Measurements from ENCODE around the gene TBXAS1. TPM values are rescaled to one million over a fixed set of nuclear protein-coding genes. Genes with fewer than 3 reads are reported as not detected.

TBXAS1 gene
- total RNA-seq, 1 donor from 2014 or later: 20.0 TPM

DNA sequence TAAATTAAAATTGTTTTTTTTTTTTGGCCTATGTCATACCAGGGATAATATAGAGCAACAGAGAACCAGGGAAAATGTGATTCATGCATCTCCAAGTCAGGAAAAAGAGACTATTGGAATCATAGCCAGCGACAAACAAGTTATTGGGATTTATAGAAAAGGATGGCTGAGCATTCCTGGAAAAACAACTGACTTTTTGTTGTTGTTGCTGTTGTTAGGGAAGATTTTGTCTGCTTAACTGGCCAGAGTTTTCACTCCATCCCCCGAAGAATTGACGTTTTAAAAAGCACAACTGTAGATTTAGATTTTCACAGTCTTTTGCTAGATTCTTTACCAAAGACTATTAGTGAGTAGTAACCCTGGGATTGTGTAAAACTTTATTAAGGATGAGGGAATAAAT is 112.4 kb downstream of the TBXAS1 start:
- TF ChIP-seq, protein P1, sequence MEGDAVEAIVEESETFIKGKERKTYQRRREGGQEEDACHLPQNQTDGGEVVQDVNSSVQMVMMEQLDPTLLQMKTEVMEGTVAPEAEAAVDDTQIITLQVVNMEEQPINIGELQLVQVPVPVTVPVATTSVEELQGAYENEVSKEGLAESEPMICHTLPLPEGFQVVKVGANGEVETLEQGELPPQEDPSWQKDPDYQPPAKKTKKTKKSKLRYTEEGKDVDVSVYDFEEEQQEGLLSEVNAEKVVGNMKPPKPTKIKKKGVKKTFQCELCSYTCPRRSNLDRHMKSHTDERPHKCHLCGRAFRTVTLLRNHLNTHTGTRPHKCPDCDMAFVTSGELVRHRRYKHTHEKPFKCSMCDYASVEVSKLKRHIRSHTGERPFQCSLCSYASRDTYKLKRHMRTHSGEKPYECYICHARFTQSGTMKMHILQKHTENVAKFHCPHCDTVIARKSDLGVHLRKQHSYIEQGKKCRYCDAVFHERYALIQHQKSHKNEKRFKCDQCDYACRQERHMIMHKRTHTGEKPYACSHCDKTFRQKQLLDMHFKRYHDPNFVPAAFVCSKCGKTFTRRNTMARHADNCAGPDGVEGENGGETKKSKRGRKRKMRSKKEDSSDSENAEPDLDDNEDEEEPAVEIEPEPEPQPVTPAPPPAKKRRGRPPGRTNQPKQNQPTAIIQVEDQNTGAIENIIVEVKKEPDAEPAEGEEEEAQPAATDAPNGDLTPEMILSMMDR (conservative IDR thresholded peaks at IDR 0.05; ENCODE audit: low read depth, low read length): no peak
- DNase-seq (ENCODE audit: low read depth): no peak
- H3K4me3 ChIP-seq (ENCODE audit: low read depth, low read length): no peak overlapping the region

DNA sequence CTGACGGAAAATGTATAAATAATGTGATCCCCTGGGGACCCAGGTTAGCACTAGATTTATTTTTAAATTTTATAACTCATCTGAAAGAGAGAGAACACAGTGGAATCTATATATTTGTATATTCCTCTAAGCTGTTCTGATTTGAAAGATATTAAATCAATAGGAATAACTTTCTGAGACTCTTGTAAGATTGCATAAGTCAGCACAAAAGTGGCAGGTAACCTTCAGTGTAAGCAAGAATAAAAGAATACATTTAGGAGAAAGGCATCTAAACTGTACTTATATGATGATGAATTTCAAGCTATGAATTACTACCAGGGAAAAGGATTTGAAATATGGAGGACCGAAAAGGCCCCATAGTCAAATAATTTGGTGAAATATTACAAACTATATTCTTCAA is 112.8 kb downstream of the TBXAS1 start:
- TF ChIP-seq, protein P1 (conservative IDR thresholded peaks at IDR 0.05; ENCODE audit: low read depth, low read length): no peak

DNA sequence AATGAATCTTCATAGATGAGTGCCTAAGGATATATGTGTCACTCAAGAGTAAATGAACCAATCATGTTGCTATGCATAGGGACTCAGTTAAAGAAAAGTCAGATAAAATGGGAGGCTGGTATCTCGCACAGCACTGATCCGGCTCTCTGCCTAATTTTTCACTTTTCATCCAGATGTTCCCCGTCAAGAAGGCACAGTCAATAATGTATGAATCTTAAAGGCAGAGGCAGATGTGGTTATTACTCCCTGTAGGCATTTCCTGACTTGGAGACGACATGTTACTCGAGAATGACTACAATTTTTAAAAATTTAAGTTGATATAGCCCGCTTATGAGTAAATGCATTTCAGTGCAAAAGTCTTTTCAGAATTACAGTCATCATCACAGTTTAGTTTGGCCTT is 113.6 kb downstream of the TBXAS1 start:
- no peak for DNase-seq (ENCODE audit: low read depth)
- no peak overlapping the region for H3K4me3 ChIP-seq (ENCODE audit: low read depth, low read length)
- TF ChIP-seq, protein P1 (conservative IDR thresholded peaks at IDR 0.05; ENCODE audit: low read depth, low read length): no peak

More for the DNA sequence above, 112.8 kb downstream of the TBXAS1 start:
- DNase-seq (ENCODE audit: low read depth): no peak
- no peak overlapping the region for H3K4me3 ChIP-seq (ENCODE audit: low read depth, low read length)

DNA sequence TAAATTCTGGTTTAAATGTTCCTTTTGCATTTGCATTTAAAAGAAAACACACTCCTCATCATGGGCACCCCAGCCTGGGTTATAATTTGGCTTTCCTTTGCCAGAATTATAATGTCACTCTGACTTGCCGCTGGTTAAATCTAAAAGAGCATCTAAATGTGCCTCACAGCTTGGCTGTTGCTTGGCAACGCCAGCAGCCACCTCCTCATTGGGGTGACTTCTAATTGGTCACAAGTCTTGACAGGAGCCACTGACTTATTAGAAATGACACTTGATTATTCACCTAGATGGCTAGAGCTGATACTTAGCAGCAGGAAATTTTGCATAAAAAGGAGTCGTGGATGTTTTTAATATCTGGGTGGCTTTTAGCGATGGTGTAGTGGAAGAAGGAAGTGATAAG is 114.3 kb downstream of the TBXAS1 start:
- TF ChIP-seq, protein P1 (conservative IDR thresholded peaks at IDR 0.05; ENCODE audit: low read depth, low read length): no peak
- no peak overlapping the region for H3K4me3 ChIP-seq (ENCODE audit: low read depth, low read length)
- DNase-seq (ENCODE audit: low read depth): no peak

DNA sequence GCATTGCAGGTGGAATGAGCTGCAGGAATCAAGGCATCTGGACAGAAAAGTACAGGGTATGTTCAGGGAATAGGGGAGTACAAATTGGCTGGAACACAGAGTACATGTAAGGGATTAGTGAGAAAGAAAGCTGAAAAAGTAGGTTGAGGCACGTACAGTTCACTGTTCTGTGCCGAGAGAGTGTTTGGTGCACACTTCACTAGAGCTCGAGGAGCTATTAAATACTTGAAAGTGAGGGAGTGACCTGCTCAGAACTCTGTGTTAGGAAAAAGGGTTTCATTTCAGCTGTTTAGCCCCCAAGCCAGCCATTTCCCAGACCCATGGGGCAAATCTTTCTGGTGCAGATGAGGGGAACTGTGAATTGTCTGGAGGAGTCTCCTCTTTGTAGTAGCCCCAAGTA is 115.2 kb downstream of the TBXAS1 start:
- TF ChIP-seq, protein P1 (conservative IDR thresholded peaks at IDR 0.05; ENCODE audit: low read depth, low read length): no peak
- no peak overlapping the region for H3K4me3 ChIP-seq (ENCODE audit: low read depth, low read length)
- no peak for DNase-seq (ENCODE audit: low read depth)

DNA sequence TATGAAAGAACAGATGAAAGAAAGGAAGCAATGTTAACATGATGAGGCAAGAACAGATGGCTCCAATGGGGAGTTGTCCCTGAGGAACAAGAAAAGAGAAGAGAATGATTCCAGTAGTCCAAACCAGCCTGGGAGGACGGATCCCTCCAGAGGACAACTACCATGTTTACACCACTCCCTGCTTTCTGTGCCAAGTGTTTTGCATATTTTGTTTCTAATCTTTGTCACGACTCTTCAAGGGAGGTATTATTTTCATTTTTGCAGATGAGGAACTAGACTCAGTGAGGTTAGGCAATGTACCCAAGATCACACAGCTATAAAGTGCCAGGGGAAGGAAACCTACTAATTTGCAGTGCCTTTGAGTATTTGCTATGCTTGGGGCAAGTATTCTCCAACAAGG is 117.5 kb downstream of the TBXAS1 start:
- TF ChIP-seq, protein P1 (conservative IDR thresholded peaks at IDR 0.05; ENCODE audit: low read depth, low read length): no peak
- H3K4me3 ChIP-seq (ENCODE audit: low read depth, low read length): no peak overlapping the region
- DNase-seq (ENCODE audit: low read depth): no peak

DNA sequence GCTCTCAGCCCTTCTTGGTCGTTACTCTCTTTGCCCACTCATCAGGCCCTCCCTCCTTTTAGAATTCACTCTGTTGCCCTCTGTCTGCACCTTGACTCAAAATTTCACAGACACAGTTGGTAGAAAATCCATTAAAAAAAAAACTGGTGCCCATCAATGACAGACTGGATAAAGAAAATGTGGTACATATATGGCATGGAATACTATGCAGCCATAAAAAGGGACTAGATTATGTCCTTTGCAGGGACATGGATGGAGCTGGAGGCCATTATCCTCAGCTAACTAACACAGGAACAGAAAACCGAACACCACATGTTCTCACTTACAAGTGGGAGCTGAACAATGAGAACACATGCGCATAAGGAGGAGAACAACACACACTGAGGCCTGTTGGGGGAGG is 118.0 kb downstream of the TBXAS1 start:
- no peak for DNase-seq (ENCODE audit: low read depth)
- no peak overlapping the region for H3K4me3 ChIP-seq (ENCODE audit: low read depth, low read length)
- TF ChIP-seq, protein P1 (conservative IDR thresholded peaks at IDR 0.05; ENCODE audit: low read depth, low read length): no peak
